HCT116 (cell line): ENCODE data around the gene CDKN2B-AS1. TPM values are rescaled to one million over a fixed set of nuclear protein-coding genes. Genes with fewer than 3 reads are reported as not detected.

Source experiments
- ATAC-seq: fragments of 200-7000 bp; cut with Tn5 transposase; 2 replicates; pipeline ENCODE4 v1.9.1; 2020; ENCODE audit warnings: mild to moderate bottlenecking, moderate library complexity
- BruUV-seq: library from RNA; stranded (reverse); fragments of 400-500 nt; replicated peaks from 2 replicates; lab custom pipeline; 2021; lab: Mats Ljungman, UMichigan
- CTCF ChIA-PET: fragments of 300-600 bp; sonication (Branson Sonifier 250); formaldehyde crosslinking; loops from one replicate; lab custom pipeline; 2021; ENCODE audit warnings: antibody characterized with exemption; lab: Charles Lee
- POLR2A ChIA-PET: fragments of 300-600, 350-600 bp; sonication (Branson Sonifier 250); formaldehyde crosslinking; loops from one replicate; lab custom pipeline; 2021; ENCODE audit warnings: antibody characterized with exemption; lab: Charles Lee
- RAD21 ChIA-PET, 2 experiments: fragments of 300-600 bp; sonication (Branson Sonifier 250); formaldehyde crosslinking; loops; one replicate each; lab custom pipeline; 2023; ENCODE audit warnings: low total read pairs in 2 of 2; ENCODE audit not compliant: uncharacterized antibody in 2 of 2, unreplicated experiment in 2 of 2, low non-redundant PET in 1 of 2; lab: Charles Lee
- DNase-seq: peaks from one replicate; pipeline ENCODE4 v3.0.0-alpha.2; 2010; ENCODE audit warnings: low read depth, low spot score
- H2AFZ ChIP-seq: fragments of 200-600 bp; shearing (Covaris generic), sonication (generic); 2 replicates; pipeline ENCODE4 v1.6.1; 2017; ENCODE audit warnings: low read depth, mixed run types, mixed read lengths, antibody characterized with exemption, low read length; ENCODE audit not compliant: poor library complexity, severe bottlenecking
- H3K27ac ChIP-seq: 2 replicates; pipeline ENCODE4 v1.5.1; 2012; ENCODE audit warnings: low read depth, low read length
- H3K27me3 ChIP-seq: fragments of 200-600 bp; sonication (generic); 2 replicates; pipeline ENCODE4 v1.6.1; 2016; ENCODE audit warnings: mixed run types, low read length, mixed read lengths; ENCODE audit not compliant: insufficient read depth
- H3K36me3 ChIP-seq, 2 experiments: fragments of 200-500 bp in 1 of 2; fragments of 200-600 bp in 1 of 2; sonication (Bioruptor generic) in 1 of 2; sonication (generic) in 1 of 2; 2 replicates each; pipeline versions ENCODE4 v1.5.1 to v1.6.1; 2014 to 2016; ENCODE audit warnings: low read length in 2 of 2, inconsistent platforms in 1 of 2, mixed read lengths in 1 of 2, mixed run types in 1 of 2; ENCODE audit not compliant: insufficient read depth in 2 of 2, control insufficient read depth in 1 of 2
- H3K4me1 ChIP-seq, 2 experiments: fragments of 200-600 bp in 1 of 2; sonication (generic) in 1 of 2; 2 replicates each; pipeline versions ENCODE4 v1.5.1 to v1.6.1; 2012 to 2017; ENCODE audit warnings: low read length in 2 of 2, inconsistent platforms in 1 of 2, mild to moderate bottlenecking in 1 of 2, mixed read lengths in 1 of 2, mixed run types in 1 of 2, moderate library complexity in 1 of 2; ENCODE audit not compliant: insufficient read depth in 2 of 2, control insufficient read depth in 1 of 2
- H3K4me2 ChIP-seq: fragments of 200-600 bp; sonication (generic); 2 replicates; pipeline ENCODE4 v1.6.1; 2017; ENCODE audit warnings: mixed run types, low read length, mixed read lengths
- H3K4me3 ChIP-seq, 2 experiments: fragments of 200-600 bp in 1 of 2; sonication (generic) in 1 of 2; replicated peaks in 1 of 2; 2 replicates each; pipeline ENCODE4 v1.5.1; 2011 to 2016; ENCODE audit warnings: low read length in 2 of 2, control low read depth in 1 of 2, low read depth in 1 of 2, mild to moderate bottlenecking in 1 of 2, mixed read lengths in 1 of 2, mixed run types in 1 of 2
- H3K79me2 ChIP-seq: fragments of 200-600 bp; sonication (generic); 2 replicates; pipeline ENCODE4 v1.6.1; 2017; ENCODE audit warnings: mild to moderate bottlenecking, mixed run types, low read length, moderate library complexity, mixed read lengths; ENCODE audit not compliant: insufficient read depth
- H3K9ac ChIP-seq: fragments of 200-600 bp; sonication (generic); 2 replicates; pipeline ENCODE4 v1.6.1; 2016; ENCODE audit warnings: low read length, mixed read lengths
- H3K9me2 ChIP-seq: fragments of 200-600 bp; sonication (generic), shearing (Covaris generic); 2 replicates; pipeline ENCODE4 v1.6.1; 2017; ENCODE audit warnings: mixed run types, mild to moderate bottlenecking, moderate library complexity; ENCODE audit not compliant: insufficient read depth
- H3K9me3 ChIP-seq, 2 experiments: fragments of 200-500 bp in 1 of 2; fragments of 200-600 bp in 1 of 2; sonication (Bioruptor generic) in 1 of 2; sonication (generic) in 1 of 2; 2 replicates each; pipeline ENCODE4 v1.6.1; 2014 to 2017; ENCODE audit warnings: low read length in 2 of 2, mixed read lengths in 2 of 2, inconsistent platforms in 1 of 2, low read depth in 1 of 2, mild to moderate bottlenecking in 1 of 2, mixed run types in 1 of 2, moderate library complexity in 1 of 2; ENCODE audit not compliant: control insufficient read depth in 1 of 2, insufficient read depth in 1 of 2
- H4K20me1 ChIP-seq: fragments of 200-600 bp; sonication (generic), shearing (Covaris generic); 2 replicates; pipeline ENCODE4 v1.6.1; 2017; ENCODE audit warnings: mixed run types, mild to moderate bottlenecking, moderate library complexity; ENCODE audit not compliant: insufficient read depth
- ATF3 ChIP-seq: IDR thresholded peaks from 2 replicates; pipeline ENCODE4 v1.6.1; 2012
- CEBPB ChIP-seq: IDR thresholded peaks from 2 replicates; pipeline ENCODE4 v1.6.1; 2012; ENCODE audit warnings: low read depth
- CTCF ChIP-seq, 3 experiments: fragments of 200-600 bp in 1 of 3; sonication (generic) in 1 of 3; IDR thresholded peaks in 2 of 3; conservative IDR thresholded peaks in 1 of 3; 2 replicates each; pipeline ENCODE4 v1.5.1; 2012 to 2017; ENCODE audit warnings: low read depth in 2 of 3, low read length in 2 of 3, antibody characterized with exemption in 1 of 3, borderline replicate concordance in 1 of 3, control low read depth in 1 of 3, mild to moderate bottlenecking in 1 of 3, mixed read lengths in 1 of 3, mixed run types in 1 of 3, moderate library complexity in 1 of 3; ENCODE audit not compliant: insufficient read depth in 1 of 3
- EGR1 ChIP-seq: IDR thresholded peaks from 2 replicates; pipeline ENCODE4 v1.6.1; 2012; ENCODE audit warnings: low read depth
- ELF1 ChIP-seq: IDR thresholded peaks from 2 replicates; pipeline ENCODE4 v1.6.1; 2012; ENCODE audit warnings: low read depth, borderline replicate concordance
- FOSL1 ChIP-seq: IDR thresholded peaks from 2 replicates; pipeline ENCODE4 v1.6.1; 2012; ENCODE audit warnings: low read depth
- JUND ChIP-seq: IDR thresholded peaks from 2 replicates; pipeline ENCODE4 v1.6.1; 2012
- MAX ChIP-seq: IDR thresholded peaks from 2 replicates; pipeline ENCODE4 v1.6.1; 2012
- SIN3A ChIP-seq: IDR thresholded peaks from 2 replicates; pipeline ENCODE4 v1.6.1; 2012; ENCODE audit warnings: low read depth
- SP1 ChIP-seq: IDR thresholded peaks from 2 replicates; pipeline ENCODE4 v1.6.1; 2012; ENCODE audit warnings: low read depth
- TCF7L2 ChIP-seq: IDR thresholded peaks from 2 replicates; pipeline ENCODE4 v1.7.0; 2011; ENCODE audit warnings: borderline replicate concordance, inconsistent platforms; ENCODE audit not compliant: insufficient read depth, insufficient read length; ENCODE audit errors: extremely low read depth
- ZFX ChIP-seq: fragments of 450-650 bp; IDR thresholded peaks from 2 replicates; pipeline ENCODE4 v1.6.1; 2017
- intact Hi-C: fragments of 100-400 bp; cut with micrococcal nuclease; formaldehyde crosslinking; loops from 2 replicates; pipeline ENCODE4 v1.10.0; 2022
- total RNA-seq: library from RNA; stranded (reverse); gene quantifications from one replicate; pipeline ENCODE4 v1.2.1, GENCODE V29; 2021; ENCODE audit not compliant: unreplicated experiment

CDKN2B-AS1 gene
- total RNA-seq, 1 experiment from 2014 or later = 1.7 TPM

- H4K20me1 ChIP-seq = no peaks in the 10 kb centered on the region
- no peaks in the 10 kb centered on the region for H3K9me2 ChIP-seq
- H3K36me3 ChIP-seq = no peaks in the 10 kb centered on the region
- no peak overlapping the region for H3K9ac ChIP-seq
- peaks cover 21 to 24% of the 10 kb centered on the region in 2 experiments for H3K4me1 ChIP-seq
- no peak for DNase-seq
- peak overlapping the region; percentile 23; the same call in 1 of the 2 replicates for H3K4me2 ChIP-seq
- peak overlapping the region; percentile 20 for H2AFZ ChIP-seq
- ChIA-PET RAD21 (no interaction called here), CTCF (no interaction called here), POLR2A (interaction anchor here (1.0 kb wide), 1 partner anchor 8 kb away, joined by 3 read pairs; no protein-coding TSS in a partner anchor)
- no peaks in the 10 kb centered on the region for H3K9me3 ChIP-seq
- ATAC-seq = no peak
- intact Hi-C loops = no loop called here
- H3K27ac ChIP-seq = peak overlapping the region; percentile 10; the same call in 1 of the 2 replicates
- H3K4me3 ChIP-seq = no peak overlapping the region
- BruUV-seq = no TSS peak
- no peaks in the 10 kb centered on the region for H3K27me3 ChIP-seq
- no peaks in the 10 kb centered on the region for H3K79me2 ChIP-seq
- TF ChIP-seq TCF7L2 (no peak), SIN3A (no peak), ELF1 (no peak), JUND (no peak), ZFX (no peak), MAX (no peak)
Observed at GRCh38 chr9:22157828-22158227, 163.2 kb downstream of the CDKN2B-AS1 start.

GRCh38 chr9:22158271-22158670 lies 163.7 kb downstream of the CDKN2B-AS1 start:
- peak overlapping the region; percentile 20 for H2AFZ ChIP-seq
- BruUV-seq = no TSS peak
- no peaks in the 10 kb centered on the region for H3K79me2 ChIP-seq
- H3K4me1 ChIP-seq = peaks cover 21 to 24% of the 10 kb centered on the region in 2 experiments
- POLR2A ChIA-PET = interaction anchor here (1.0 to 1.3 kb wide), 5 partner anchors 8 to 54 kb away, joined by 3 to 5 read pairs (median 4); no protein-coding TSS in a partner anchor
- no peak for TF ChIP-seq CEBPB
- TF ChIP-seq ATF3 = 0 out of 2 replicates have a peak, but pooled peaks have one; percentile 16
- 0 out of 2 replicates have a peak, but pooled peaks have one; percentile 35 for TF ChIP-seq FOSL1
- TF ChIP-seq MAX = no peak
- no peak for TF ChIP-seq CTCF (IDR thresholded peaks at IDR 0.05 in 2 of 3, conservative IDR thresholded peaks at IDR 0.05 in 1 of 3; ENCODE audit: borderline replicate concordance in 1 of 3, insufficient read depth in 1 of 3, low read depth in 2 of 3, low read length in 2 of 3)
- no peak for TF ChIP-seq SP1
- TF ChIP-seq EGR1 = no peak
- TF ChIP-seq JUND = peak; percentile 22; the same call in 1 of the 2 replicates
- CTCF ChIA-PET = interaction anchor here (0.9 to 1.0 kb wide), 2 partner anchors 11 to 53 kb away, joined by 3 read pairs; no protein-coding TSS in a partner anchor
- ATAC-seq (no peak), DNase-seq (no peak)
- no peaks in the 10 kb centered on the region for H4K20me1 ChIP-seq
- H3K4me2 ChIP-seq = peak overlapping the region; percentile 23; the same call in 1 of the 2 replicates
- no peak overlapping the region for H3K4me3 ChIP-seq
- intact Hi-C loops = no loop called here
- peak overlapping the region; percentile 10; the same call in 1 of the 2 replicates for H3K27ac ChIP-seq
- H3K36me3 ChIP-seq = no peaks in the 10 kb centered on the region
- RAD21 ChIA-PET = no interaction called here
- H3K27me3 ChIP-seq = no peaks in the 10 kb centered on the region
- H3K9ac ChIP-seq = no peak overlapping the region
- H3K9me3 ChIP-seq = no peaks in the 10 kb centered on the region
- no peaks in the 10 kb centered on the region for H3K9me2 ChIP-seq
